ENCODE results near the gene SPG7.

SPG7 gene

DNA sequence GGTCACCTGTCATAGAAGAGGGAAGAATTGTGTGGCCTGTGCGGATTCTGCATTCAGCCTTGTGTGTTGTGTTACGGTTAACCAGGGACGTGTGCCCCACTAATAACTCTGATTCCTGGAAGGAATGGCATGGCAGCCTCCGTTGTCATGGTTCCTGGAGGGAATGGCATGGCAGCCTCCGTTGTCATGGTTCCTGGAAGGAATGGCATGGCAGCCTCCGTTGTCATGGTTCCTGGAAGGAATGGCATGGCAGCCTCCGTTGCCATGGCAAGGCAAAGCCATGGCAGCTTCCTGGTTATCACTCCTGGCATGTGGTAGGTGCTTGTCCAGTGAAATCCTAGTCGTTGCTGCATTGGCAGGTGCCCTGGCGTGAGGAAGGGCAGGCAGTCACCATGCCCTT is 8.9 kb downstream of the SPG7 start:
- no peak for DNase-seq (ENCODE audit: low spot score)

- no peak for DNase-seq (ENCODE audit: low spot score)
These were observed 11.7 kb downstream of the SPG7 start for GRCh38 chr16:89519881-89520280.

DNA sequence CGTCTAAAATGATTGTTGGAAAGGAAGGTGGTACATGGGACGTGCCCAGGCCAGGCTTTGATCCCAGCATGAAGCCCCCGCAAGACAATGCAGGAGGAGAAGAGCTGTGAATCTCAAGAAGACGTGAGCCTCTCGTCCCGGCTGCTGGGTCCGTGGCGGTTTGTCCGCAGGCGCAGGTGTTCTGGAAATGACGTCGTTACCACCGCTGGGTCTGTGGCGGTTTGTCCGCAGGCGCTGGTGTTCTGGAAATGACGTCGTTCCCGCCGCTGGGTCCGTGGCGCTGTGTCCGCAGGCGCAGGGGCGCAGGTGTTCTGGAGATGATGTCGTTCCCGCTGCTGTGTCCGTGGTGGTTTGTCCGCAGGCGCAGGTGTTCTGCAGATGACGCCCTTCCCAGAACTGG is 14.1 kb downstream of the SPG7 start:
- no peak for DNase-seq (ENCODE audit: low spot score)

DNA sequence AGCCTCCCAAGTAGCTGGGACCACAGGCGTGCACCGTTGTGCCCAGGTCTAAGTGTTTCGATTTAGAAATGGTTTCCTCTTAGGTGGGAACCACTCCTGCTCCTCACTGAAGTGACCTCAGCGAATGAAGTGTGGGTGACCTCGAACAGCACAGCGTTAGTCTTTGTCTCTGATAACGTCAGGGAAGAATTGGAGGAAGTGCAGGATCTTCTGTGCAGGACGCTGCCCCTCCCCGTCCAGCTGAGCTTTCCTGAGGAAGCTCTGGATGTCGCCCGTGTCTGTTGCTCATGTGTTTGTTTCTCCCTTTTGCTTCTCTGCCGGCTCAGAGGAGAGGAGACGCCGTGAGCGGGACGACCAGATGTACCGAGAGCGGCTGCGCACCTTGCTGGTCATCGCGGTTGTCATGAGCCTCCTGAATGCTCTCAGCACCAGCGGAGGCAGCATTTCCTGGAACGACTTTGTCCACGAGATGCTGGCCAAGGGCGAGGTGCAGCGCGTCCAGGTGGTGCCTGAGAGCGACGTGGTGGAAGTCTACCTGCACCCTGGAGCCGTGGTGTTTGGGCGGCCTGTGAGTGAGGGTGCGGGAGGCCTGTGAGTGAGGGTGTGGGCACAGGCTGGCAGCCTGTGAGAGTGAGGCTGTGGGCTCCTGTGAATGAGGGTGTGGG is 15.6 kb downstream of the SPG7 start:
- DNase-seq (ENCODE audit: low spot score) = no peak

- no peak for DNase-seq (ENCODE audit: low spot score)
These were observed 17.1 kb downstream of the SPG7 start for GRCh38 chr16:89525146-89525913.

DNA sequence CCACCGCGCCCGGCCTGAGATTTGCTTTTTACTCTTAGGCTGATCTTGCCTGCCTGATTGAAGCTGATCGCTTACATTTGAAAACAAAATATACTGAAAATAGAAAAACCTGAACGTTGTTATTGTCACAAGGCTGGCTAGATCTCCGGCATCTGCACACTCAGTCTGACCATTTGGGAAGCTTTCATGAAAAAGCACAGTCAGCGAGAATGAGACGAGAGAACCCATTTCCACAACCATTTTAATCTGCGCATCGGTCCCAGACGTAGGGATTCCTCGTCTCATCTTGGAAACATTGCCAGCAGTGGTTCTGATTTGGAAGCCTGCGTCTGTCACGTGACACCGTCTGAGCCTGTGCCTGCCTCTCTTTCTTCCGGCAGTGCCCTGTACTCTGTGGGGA is 20.9 kb downstream of the SPG7 start:
- DNase-seq (ENCODE audit: low spot score) = no peak

GRCh38 chr16:89530401-89531381 is 22.5 kb downstream of the SPG7 start:
- DNase-seq (ENCODE audit: low spot score) = no peak

DNA sequence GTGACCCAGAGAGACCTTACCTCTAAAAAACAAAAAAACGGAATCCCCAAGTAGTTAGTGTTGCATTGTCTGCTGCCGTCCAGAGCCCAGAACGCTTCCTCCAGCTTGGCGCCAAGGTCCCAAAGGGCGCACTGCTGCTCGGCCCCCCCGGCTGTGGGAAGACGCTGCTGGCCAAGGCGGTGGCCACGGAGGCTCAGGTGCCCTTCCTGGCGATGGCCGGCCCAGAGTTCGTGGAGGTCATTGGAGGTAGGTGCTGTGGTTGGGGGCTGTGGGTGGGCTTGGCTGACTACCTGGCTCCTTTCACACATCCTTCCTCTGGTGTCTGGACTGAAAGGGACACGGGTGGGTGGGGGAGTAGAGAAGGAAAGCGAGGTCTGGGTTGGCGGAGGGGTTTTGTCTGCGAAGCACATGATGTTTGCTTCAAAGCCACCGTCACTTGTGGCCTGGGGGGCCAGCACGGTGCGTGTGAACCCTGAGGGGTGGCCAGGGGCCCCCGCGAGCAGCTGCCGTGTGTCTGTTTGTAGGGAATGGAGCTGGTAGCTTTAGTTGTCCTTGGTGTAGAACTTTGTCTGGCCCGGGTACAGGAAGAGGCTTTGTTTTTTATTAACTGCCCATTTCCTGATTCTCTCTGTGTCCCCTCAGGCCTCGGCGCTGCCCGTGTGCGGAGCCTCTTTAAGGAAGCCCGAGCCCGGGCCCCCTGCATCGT is 23.8 kb downstream of the SPG7 start:
- no peak for DNase-seq (ENCODE audit: low spot score)

DNA sequence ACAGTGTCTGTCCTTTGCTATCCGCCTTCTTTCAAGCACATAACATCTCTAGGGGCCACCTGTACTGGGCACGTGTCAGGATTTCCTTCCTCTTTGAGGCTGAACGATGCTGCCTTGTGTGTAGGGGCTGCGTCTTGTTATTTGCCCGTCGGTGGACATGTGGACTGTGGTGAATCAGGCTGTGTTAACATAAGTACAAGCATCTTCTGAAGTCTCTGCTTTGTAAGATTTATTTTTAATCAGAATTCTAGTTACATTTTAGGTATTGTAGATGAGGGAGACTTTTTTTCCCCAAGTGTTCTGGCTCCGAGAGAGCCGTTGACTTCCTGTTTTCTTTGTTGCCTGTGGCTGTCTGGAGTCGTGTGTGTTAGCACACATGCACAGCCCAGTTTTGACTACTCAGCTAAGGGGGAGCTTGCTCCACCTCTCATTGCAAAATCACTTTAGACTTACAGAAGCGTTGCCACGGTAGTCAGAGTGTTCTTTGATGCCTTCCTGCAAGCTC is 26.1 kb downstream of the SPG7 start:
- no peak for DNase-seq (ENCODE audit: low spot score)

GRCh38 chr16:89536371-89536770 is 28.2 kb downstream of the SPG7 start:
- DNase-seq (ENCODE audit: low spot score) = no peak

GRCh38 chr16:89536886-89537548 is 28.8 kb downstream of the SPG7 start:
- DNase-seq (ENCODE audit: low spot score) = no peak

DNA sequence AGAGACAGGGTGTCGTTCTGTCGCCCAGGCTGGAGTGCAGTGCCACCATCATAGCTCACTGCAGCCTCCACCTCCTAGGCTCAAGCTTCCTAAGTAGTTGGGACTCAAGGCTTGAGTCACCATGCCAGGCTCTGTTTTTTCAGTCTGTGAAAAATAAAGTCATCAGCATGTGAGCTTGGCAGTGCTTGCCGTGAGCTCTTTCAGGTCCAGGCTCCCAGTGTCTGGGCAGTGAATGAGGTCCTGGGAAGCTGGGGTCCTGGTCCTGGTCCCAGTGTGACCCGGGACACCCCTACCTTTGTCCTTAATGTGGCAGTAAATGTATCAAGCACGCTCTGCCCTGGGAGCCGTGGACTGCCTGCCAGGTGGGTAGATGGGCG is 29.3 kb downstream of the SPG7 start:
- no peak for DNase-seq (ENCODE audit: low spot score)

DNA sequence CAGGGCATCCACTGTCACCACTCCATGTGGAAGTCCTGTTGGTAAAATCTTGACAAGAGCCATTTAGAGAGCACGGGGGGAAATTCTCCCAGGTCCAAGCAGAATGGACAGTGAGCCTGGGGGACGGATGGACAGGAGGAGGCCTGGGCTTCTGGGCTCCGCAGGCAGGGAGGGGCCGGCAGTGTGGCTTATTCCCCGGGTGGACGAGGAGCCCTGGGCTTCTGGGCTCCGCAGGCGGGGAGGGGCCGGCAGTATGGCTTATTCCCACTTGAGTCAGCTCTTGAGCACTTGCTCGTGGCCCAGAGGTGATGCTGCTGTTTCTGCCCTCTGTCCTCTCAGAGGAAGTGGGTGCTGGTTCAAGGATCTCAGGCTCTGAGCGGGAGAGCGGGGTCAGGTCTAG is 30.1 kb downstream of the SPG7 start:
- DNase-seq (ENCODE audit: low spot score) = no peak

DNA sequence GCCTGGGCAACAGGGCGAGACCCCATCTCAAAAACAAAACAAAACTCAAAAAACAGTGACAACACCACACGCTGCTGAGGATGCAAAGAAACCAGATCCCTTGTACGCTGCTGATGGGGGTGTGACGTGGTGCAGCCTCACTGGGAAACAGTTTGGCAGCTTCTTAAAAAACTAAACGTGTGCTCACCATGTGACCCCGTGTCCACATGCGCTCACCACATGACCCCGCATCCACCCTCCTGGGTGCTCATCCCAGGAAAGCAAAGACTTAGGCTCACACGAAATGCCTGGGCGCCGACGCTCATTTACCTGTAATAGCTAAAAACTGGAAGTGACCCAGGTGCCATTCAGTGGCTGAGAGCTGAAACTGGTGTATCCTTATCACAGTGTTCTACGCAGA is 32.4 kb downstream of the SPG7 start:
- no peak for DNase-seq (ENCODE audit: low spot score)

DNA sequence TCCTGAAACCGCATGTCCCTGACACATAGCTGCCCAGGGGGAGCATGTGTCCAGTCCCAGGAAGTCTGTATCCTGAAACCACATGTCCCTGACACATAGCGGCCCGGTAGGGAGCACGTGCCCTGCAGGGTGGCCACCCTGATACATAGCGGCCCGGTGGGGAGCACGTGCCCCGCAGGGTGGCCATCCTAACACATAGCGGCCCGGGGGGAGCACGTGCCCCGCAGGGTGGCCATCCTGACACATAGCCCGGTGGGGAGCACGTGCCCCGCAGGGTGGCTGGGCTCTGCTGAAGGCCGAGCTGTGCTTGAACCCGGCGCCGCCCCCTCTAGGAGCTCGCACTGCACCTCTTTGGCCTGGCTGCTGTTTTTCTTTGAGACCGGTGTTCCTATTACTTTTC is 33.6 kb downstream of the SPG7 start:
- no peak for DNase-seq (ENCODE audit: low spot score)

GRCh38 chr16:89544113-89544512 is 35.9 kb downstream of the SPG7 start:
- DNase-seq (ENCODE audit: low spot score) = no peak

DNA sequence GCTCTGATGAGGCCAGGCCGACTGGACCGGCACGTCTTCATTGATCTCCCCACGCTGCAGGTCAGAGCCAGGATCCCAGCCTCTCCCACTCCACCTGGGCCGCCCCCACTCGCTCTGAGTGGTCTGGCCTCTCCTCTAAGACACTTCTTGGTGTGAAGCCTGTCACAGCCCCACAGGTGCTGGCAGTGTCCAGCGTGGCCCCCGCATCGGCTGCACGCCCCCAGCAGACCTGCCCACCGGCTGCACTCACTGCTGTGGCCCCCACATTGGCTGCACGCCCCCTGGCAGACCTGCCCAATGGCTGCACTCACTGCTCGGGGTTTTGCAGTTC is 36.5 kb downstream of the SPG7 start:
- DNase-seq (ENCODE audit: low spot score) = no peak

DNA sequence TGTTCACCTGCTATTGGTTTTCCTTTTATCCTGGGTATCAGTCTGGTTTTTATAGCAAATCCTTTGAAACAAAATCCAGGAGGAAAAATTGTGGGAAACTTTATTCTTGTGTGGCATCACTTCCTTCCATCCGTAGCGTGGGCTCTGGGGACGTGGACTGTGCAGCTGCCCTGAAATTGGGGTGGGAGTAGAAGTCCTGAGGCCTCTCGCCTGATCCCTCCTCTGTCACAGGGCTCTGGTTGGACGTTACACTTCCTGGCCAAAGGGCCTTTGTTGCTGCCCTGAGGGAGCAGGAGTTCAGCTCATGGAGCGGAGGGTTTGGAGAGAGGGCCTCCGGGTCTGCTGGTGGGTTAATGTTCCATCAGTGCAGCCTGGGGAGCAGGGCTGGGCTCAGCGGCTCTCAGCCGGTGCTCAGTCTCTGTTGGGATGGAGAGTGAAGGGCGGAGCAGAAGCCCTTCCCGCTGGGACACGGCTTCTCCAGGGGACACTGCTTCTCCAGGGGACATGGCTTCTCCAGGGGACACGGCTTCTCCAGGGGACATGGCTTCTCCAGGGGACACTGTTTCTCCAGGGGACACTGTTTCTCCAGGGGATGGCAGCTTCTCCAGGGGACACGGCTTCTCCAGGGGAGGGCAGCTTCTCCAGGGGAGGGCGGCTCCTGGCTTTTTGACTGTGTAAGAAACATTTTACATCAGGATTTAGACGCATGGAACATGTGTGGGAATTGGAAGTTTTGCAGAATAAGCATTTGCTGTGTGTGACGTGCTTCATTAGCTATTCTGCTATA is 37.0 kb downstream of the SPG7 start:
- DNase-seq (ENCODE audit: low spot score) = no peak

DNA sequence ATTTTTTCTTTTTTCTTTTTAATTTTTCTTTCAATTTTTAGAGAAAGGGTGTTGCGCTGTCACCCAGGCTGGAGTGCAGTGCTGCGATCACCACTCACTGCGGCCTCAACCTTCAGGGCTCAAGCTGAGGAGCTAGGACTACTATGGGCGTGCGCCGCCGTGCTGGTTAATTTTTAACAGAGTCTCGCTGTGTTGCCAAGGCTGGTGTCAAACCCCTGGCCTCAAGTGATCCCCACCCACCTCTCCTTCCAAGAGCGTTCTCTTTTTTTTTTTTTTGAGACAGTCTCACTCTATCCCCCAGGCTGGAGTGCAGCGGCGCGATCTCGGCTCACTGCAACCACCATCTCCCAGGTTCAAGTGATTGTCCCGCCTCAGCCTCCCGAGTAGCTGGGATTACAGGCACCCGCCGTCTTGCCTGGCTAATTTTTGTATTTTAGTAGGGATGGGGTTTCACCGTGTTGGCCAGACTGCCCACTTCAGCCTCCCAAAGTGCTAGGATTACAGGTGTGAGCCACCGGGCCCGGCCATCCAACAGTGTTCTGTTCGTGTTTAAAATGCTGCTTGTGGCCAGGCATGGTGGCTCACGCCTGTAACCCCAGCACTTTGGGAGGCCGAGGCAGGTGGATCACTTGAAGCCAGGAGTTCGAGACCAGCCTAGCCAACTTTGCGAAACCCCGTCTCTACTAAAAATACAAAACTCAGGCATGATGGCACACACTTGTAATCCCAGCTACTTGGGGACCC is 37.8 kb downstream of the SPG7 start:
- peak; percentile 66 for DNase-seq (ENCODE audit: low spot score)

DNA sequence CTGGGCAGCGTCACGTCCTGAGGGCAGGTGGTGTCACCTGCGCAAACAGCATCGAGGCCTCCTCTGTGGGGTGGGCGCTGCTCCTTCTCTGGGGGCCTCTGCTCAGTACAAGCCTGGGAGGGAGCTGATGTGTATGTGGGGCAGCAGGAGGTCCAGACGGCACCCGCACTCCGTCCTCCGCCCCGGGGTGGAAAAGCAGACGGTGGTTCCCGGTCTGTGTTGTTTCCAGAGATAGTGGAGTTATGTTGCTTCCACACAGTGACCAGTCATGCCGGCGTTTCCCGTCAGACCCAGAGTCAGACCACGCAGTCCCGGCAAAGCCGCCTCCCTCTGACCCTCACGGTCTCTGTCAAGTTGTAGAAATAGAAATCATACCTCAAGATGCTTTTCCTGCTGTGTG is 38.6 kb downstream of the SPG7 start:
- no peak for DNase-seq (ENCODE audit: low spot score)

Data from kidney tubule cell (primary cell).